ENCODE measurements around the gene AXIN2. TPM values are rescaled to one million over a fixed set of nuclear protein-coding genes. Genes with fewer than 3 reads are reported as not detected.

AXIN2 gene
- total RNA-seq, 2 experiments from 2014 or later, result 3.5 to 4.3 TPM

- Mint-ChIP-seq H3K27me3 (peaks cover 8% of the 10 kb centered on the region), H3K36me3 (ENCODE audit: low read depth) (no peaks in the 10 kb centered on the region), H3K4me3 (no peak overlapping the region), H3K4me1 (peaks cover 5% of the 10 kb centered on the region), H3K9me3 (no peaks in the 10 kb centered on the region), H3K27ac (no peak overlapping the region)
- DNase-seq, result no peak
- ChIA-PET POLR2A (no interaction called here), CTCF (no interaction called here)
Observed at GRCh38 chr17:65567566-65567965, 6.1 kb upstream of the AXIN2 start.

- ChIA-PET CTCF (no interaction called here), POLR2A (no interaction called here)
- Mint-ChIP-seq H3K4me3 (no peak overlapping the region), H3K36me3 (ENCODE audit: low read depth) (no peaks in the 10 kb centered on the region), H3K9me3 (no peaks in the 10 kb centered on the region), H3K4me1 (peaks cover 11% of the 10 kb centered on the region), H3K27ac (no peak overlapping the region), H3K27me3 (peaks cover 6% of the 10 kb centered on the region)
- DNase-seq, result no peak
Observed at GRCh38 chr17:65565559-65565958, 4.1 kb upstream of the AXIN2 start.

GRCh38 chr17:65564793-65565192 lies 3.3 kb upstream of the AXIN2 start:
- Mint-ChIP-seq H3K4me1 (peaks cover 11% of the 10 kb centered on the region), H3K27me3 (peaks cover 6% of the 10 kb centered on the region), H3K9me3 (no peaks in the 10 kb centered on the region), H3K27ac (no peak overlapping the region), H3K36me3 (ENCODE audit: low read depth) (no peaks in the 10 kb centered on the region), H3K4me3 (no peak overlapping the region)
- no peak for DNase-seq
- CTCF ChIA-PET, result no interaction called here
- POLR2A ChIA-PET, result no interaction called here

- CTCF ChIA-PET, result no interaction called here
- H3K36me3 Mint-ChIP-seq (ENCODE audit: low read depth), result no peaks in the 10 kb centered on the region
- H3K9me3 Mint-ChIP-seq, result no peaks in the 10 kb centered on the region
- POLR2A ChIA-PET, result no interaction called here
- peak overlapping the region; percentile 67 for H3K4me3 Mint-ChIP-seq
- no peak for DNase-seq
- no peak overlapping the region for H3K27ac Mint-ChIP-seq
- peaks cover 20% of the 10 kb centered on the region for H3K4me1 Mint-ChIP-seq
- peaks cover 10% of the 10 kb centered on the region for H3K27me3 Mint-ChIP-seq
Observed at GRCh38 chr17:65562206-65562531, 721 bp upstream of the AXIN2 start.

DNA sequence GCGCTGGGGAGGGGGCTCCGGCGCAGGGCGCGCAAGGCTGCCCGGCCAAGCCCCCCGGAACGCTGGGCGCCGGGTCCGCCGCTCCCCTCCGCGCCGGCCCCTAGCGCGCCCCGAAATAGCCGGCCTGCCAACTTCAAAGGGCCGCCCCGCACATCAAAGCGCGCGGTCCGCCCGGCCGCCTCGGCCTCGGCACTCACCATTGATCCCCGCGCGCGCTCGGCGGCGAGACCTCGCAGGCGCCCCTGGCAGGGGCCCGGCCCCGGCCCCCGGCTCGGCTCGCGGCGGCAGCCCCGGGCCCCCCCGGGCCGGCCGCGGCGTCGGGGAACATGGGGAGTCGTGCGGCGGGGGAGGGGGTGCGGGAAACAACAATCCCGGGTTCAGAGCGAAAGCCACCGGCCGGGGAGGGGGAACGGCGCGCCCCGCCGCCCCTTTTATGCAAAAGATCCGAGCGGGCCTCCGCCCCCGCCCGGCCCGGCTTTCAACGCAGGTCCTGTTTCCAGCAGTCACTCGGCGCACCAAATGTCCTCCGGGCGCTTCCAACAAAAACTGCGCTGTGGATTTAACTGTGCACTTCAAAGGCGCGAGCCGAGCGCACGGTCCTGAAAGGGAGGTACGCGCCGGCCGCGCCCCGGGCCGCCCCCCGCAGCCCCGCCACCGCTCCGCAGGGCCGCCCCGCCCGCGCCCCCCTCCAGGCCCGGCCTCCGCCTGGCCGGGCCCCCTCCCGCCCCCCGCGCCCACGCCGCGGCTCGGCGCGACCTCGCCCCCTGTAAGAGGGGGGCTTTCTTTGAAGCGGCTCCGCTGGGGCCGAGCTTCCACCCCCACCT lies 608 bp downstream of the AXIN2 start:
- H3K27me3 Mint-ChIP-seq, result peaks cover 10% of the 10 kb centered on the region
- CTCF ChIA-PET, result no interaction called here
- H3K4me3 Mint-ChIP-seq, result peak overlapping the region; percentile 68
- H3K4me1 Mint-ChIP-seq, result peaks cover 20% of the 10 kb centered on the region
- POLR2A ChIA-PET, result no interaction called here
- peak overlapping the region; percentile 62 for H3K27ac Mint-ChIP-seq
- DNase-seq, result peak; percentile 71
- H3K36me3 Mint-ChIP-seq (ENCODE audit: low read depth), result no peaks in the 10 kb centered on the region
- H3K9me3 Mint-ChIP-seq, result no peaks in the 10 kb centered on the region

DNA sequence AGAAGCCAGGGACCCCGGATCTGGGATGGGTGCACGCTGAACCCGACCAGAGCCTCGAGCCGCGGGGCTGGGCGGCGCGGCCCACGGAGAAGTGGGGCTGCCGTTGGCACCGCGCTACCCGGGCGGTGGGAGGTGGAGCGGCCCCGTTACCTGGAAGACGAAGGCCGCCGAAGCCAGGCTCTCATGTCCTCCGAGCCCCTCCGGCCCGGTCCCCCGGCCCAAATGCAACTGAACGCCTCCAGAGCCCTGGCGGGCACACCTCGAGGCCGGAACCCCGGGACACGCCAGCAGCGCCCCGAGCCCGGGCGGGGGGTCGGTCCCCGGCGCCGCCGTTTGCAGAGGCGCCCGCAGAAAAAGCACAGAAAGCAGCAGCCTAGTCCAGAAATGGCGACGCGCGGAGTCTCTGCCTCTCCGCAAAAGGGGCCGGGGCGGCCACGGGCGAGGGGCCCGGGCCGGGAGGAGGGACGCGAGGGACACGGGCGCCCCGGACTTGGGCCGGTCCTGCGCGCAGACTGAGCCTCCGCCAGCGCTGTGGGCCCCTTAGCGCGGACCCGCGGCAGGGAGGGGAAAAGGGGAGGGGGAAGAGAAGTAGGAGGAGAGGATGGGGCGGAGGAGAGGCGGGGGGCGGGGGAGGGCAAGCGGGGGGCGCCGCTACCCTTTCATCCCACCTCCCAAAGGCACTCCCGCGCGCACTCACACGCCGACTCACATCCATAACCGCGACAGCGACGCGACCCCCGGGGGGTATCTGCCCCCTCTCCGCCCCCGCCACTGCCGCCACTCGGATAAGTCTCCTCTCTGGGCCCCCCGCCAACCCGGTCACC lies 1.4 kb downstream of the AXIN2 start:
- CTCF ChIA-PET, result interaction anchor here (1.1 to 5.2 kb wide), 2 partner anchors 265 to 329 kb away, joined by 6 to 47 read pairs; no protein-coding TSS in a partner anchor
- peak; percentile 25 for DNase-seq
- no peak overlapping the region for H3K27ac Mint-ChIP-seq
- H3K27me3 Mint-ChIP-seq, result peaks cover 10% of the 10 kb centered on the region
- H3K4me1 Mint-ChIP-seq, result peaks cover 20% of the 10 kb centered on the region
- no peaks in the 10 kb centered on the region for H3K36me3 Mint-ChIP-seq (ENCODE audit: low read depth)
- no peaks in the 10 kb centered on the region for H3K9me3 Mint-ChIP-seq
- H3K4me3 Mint-ChIP-seq, result peak overlapping the region; percentile 74
- POLR2A ChIA-PET, result interaction anchor here (1.7 kb wide), 1 partner anchor 331 kb away, joined by 5 read pairs; no protein-coding TSS in a partner anchor

DNA sequence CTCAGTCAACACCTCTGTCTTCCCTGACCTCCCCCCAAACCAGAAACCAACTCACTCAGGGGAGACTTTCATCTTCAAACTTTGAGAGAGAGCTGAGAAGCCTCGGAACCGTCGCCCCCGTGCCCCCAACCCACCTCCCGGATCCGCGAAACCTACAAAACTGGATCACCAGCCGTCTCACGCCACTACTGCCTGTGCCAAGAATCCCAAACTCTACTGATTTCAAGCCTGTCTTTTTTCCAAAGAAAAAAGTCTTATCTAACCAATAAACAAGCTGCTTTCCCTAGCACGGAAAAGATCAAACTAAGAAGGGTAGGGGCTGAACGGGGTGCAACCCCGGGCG lies 2.0 kb downstream of the AXIN2 start:
- CTCF ChIA-PET, result interaction anchor here (1.1 to 5.2 kb wide), 2 partner anchors 265 to 329 kb away, joined by 6 to 47 read pairs; no protein-coding TSS in a partner anchor
- no peak for DNase-seq
- POLR2A ChIA-PET, result interaction anchor here (0.7 to 1.7 kb wide), 2 partner anchors 325 to 331 kb away, joined by 3 to 5 read pairs; no protein-coding TSS in a partner anchor
- Mint-ChIP-seq H3K9me3 (no peaks in the 10 kb centered on the region), H3K36me3 (ENCODE audit: low read depth) (no peaks in the 10 kb centered on the region), H3K27ac (no peak overlapping the region), H3K4me1 (peaks cover 21% of the 10 kb centered on the region), H3K4me3 (peak overlapping the region; percentile 74), H3K27me3 (peaks cover 10% of the 10 kb centered on the region)

GRCh38 chr17:65558683-65559460 lies 2.6 kb downstream of the AXIN2 start:
- POLR2A ChIA-PET, result interaction anchor here (0.7 to 1.7 kb wide), 4 partner anchors 20 to 330 kb away, joined by 3 to 5 read pairs (median 3); no protein-coding TSS in a partner anchor
- peaks cover 20% of the 10 kb centered on the region for H3K4me1 Mint-ChIP-seq

GRCh38 chr17:65558311-65558682 lies 3.2 kb downstream of the AXIN2 start:
- H3K4me1 Mint-ChIP-seq, result peaks cover 22% of the 10 kb centered on the region
- H3K27ac Mint-ChIP-seq, result no peak overlapping the region
- no peaks in the 10 kb centered on the region for H3K9me3 Mint-ChIP-seq
- no peak for DNase-seq
- no peaks in the 10 kb centered on the region for H3K36me3 Mint-ChIP-seq (ENCODE audit: low read depth)
- POLR2A ChIA-PET, result interaction anchor here (0.7 to 1.7 kb wide), 3 partner anchors 20 to 330 kb away, joined by 3 to 5 read pairs (median 3); no protein-coding TSS in a partner anchor
- H3K27me3 Mint-ChIP-seq, result peaks cover 15% of the 10 kb centered on the region
- H3K4me3 Mint-ChIP-seq, result peak overlapping the region; percentile 74
- CTCF ChIA-PET, result interaction anchor here (5.2 kb wide), 1 partner anchor 328 kb away, joined by 47 read pairs; no protein-coding TSS in a partner anchor

More at GRCh38 chr17:65558683-65559460, 2.6 kb downstream of the AXIN2 start:
- H3K4me3 Mint-ChIP-seq, result peak overlapping the region; percentile 74
- peaks cover 12% of the 10 kb centered on the region for H3K27me3 Mint-ChIP-seq
- H3K9me3 Mint-ChIP-seq, result no peaks in the 10 kb centered on the region
- H3K27ac Mint-ChIP-seq, result no peak overlapping the region
- H3K36me3 Mint-ChIP-seq (ENCODE audit: low read depth), result no peaks in the 10 kb centered on the region
- DNase-seq, result no peak
- CTCF ChIA-PET, result interaction anchor here (1.1 to 5.2 kb wide), 2 partner anchors 264 to 328 kb away, joined by 6 to 47 read pairs; no protein-coding TSS in a partner anchor

- H3K4me1 Mint-ChIP-seq, result peaks cover 27% of the 10 kb centered on the region
- peaks cover 18% of the 10 kb centered on the region for H3K27me3 Mint-ChIP-seq
- POLR2A ChIA-PET, result interaction anchor here (0.7 to 1.3 kb wide), 4 partner anchors 34 to 437 kb away, joined by 3 to 5 read pairs (median 3); no protein-coding TSS in a partner anchor
- H3K4me3 Mint-ChIP-seq, result no peak overlapping the region
- H3K9me3 Mint-ChIP-seq, result no peaks in the 10 kb centered on the region
- peak; percentile 29 for DNase-seq
- no peaks in the 10 kb centered on the region for H3K36me3 Mint-ChIP-seq (ENCODE audit: low read depth)
- H3K27ac Mint-ChIP-seq, result no peak overlapping the region
- CTCF ChIA-PET, result interaction anchor here (1.2 to 5.2 kb wide), 8 partner anchors 14 to 608 kb away, joined by 3 to 47 read pairs (median 6); no protein-coding TSS in a partner anchor
Observed at GRCh38 chr17:65557349-65558310, 3.8 kb downstream of the AXIN2 start.

- Mint-ChIP-seq H3K27me3 (peaks cover 16% of the 10 kb centered on the region), H3K36me3 (ENCODE audit: low read depth) (no peaks in the 10 kb centered on the region), H3K9me3 (no peaks in the 10 kb centered on the region), H3K4me3 (no peak overlapping the region), H3K4me1 (peaks cover 23% of the 10 kb centered on the region), H3K27ac (no peak overlapping the region)
- CTCF ChIA-PET, result interaction anchor here (1.2 to 5.2 kb wide), 8 partner anchors 14 to 609 kb away, joined by 3 to 47 read pairs (median 6); no protein-coding TSS in a partner anchor
- DNase-seq, result no peak
- POLR2A ChIA-PET, result interaction anchor here (0.7 to 1.3 kb wide), 5 partner anchors 33 to 582 kb away, joined by 3 to 5 read pairs (median 3); no protein-coding TSS in a partner anchor
Observed at GRCh38 chr17:65556910-65557348, 4.5 kb downstream of the AXIN2 start.
